DOHH2 (cell line): ENCODE data around the gene ALOX12.

Source experiments
- CTCF ChIP-seq: fragments of 200-600 bp; sonication (generic); IDR thresholded peaks from one replicate; pipeline ENCODE4 v1.5.1; 2014; ENCODE audit warnings: antibody characterized with exemption, mild to moderate bottlenecking, low read depth, low read length; ENCODE audit not compliant: poor library complexity, severe bottlenecking
- EZH2phosphoT487 ChIP-seq: fragments of 200-600 bp; sonication (generic); IDR thresholded peaks from 2 replicates; pipeline ENCODE4 v1.6.1; 2017; ENCODE audit warnings: borderline replicate concordance, mild to moderate bottlenecking, antibody characterized with exemption, low read length, moderate library complexity, mixed read lengths

GRCh38 chr17:7048968-7049367 lies 53.1 kb downstream of the ALOX12 start:
- no peak for TF ChIP-seq CTCF
- TF ChIP-seq EZH2phosphoT487 = no peak
